ENCODE measurements around the gene SPAG9.

SPAG9 gene

GRCh38 chr17:50938821-50939541 lies 181.7 kb downstream of the SPAG9 start:
- no peak for DNase-seq

- DNase-seq, result no peak
Measured at GRCh38 chr17:50935996-50936266, 184.7 kb downstream of the SPAG9 start.

GRCh38 chr17:50935221-50935995 lies 185.3 kb downstream of the SPAG9 start:
- DNase-seq, result no peak

- no peak for DNase-seq
Measured at GRCh38 chr17:50934672-50935220, 185.9 kb downstream of the SPAG9 start.

- DNase-seq, result no peak
Measured at GRCh38 chr17:50934161-50934560, 186.5 kb downstream of the SPAG9 start.

- peak; percentile 79 for DNase-seq
Measured at GRCh38 chr17:50931144-50931908, 189.3 kb downstream of the SPAG9 start.

- no peak for DNase-seq
Measured at GRCh38 chr17:50928646-50929045, 192.0 kb downstream of the SPAG9 start.

GRCh38 chr17:50927287-50927686 lies 193.4 kb downstream of the SPAG9 start:
- DNase-seq, result no peak

GRCh38 chr17:50926523-50926922 lies 194.1 kb downstream of the SPAG9 start:
- DNase-seq, result no peak

- no peak for DNase-seq
Measured at GRCh38 chr17:50925296-50925891, 195.3 kb downstream of the SPAG9 start.

GRCh38 chr17:50924800-50925199 lies 195.9 kb downstream of the SPAG9 start:
- no peak for DNase-seq

- no peak for DNase-seq
Measured at GRCh38 chr17:50924300-50924699, 196.4 kb downstream of the SPAG9 start.

GRCh38 chr17:50923611-50924010 lies 197.1 kb downstream of the SPAG9 start:
- DNase-seq, result no peak

- DNase-seq, result no peak
Measured at GRCh38 chr17:50922721-50923405, 197.8 kb downstream of the SPAG9 start.

GRCh38 chr17:50922107-50922506 lies 198.6 kb downstream of the SPAG9 start:
- peak; percentile 51 for DNase-seq

- no peak for DNase-seq
Measured at GRCh38 chr17:50920891-50921586, 199.6 kb downstream of the SPAG9 start.

- DNase-seq, result no peak
Measured at GRCh38 chr17:50920041-50920410, 200.6 kb downstream of the SPAG9 start.

GRCh38 chr17:50919321-50920040 lies 201.2 kb downstream of the SPAG9 start:
- DNase-seq, result peak; percentile 88

- no peak for DNase-seq
Measured at GRCh38 chr17:50918933-50919296, 201.8 kb downstream of the SPAG9 start.

GRCh38 chr17:50918071-50918932 lies 202.4 kb downstream of the SPAG9 start:
- no peak for DNase-seq
